ENCODE results near the gene GRID1.

The GRID1 gene

GRCh38 chr10:85922356-85923129, 444.1 kb downstream of the GRID1 start:
- Histone ChIP-seq H3K4me1 (ENCODE audit: control insufficient read depth, low read depth, low read length) (peaks cover 2% of the 10 kb centered on the region), H2BK5ac (ENCODE audit: low read length) (no peak overlapping the region), H2BK120ac (ENCODE audit: low read depth, low read length) (no peak overlapping the region), H3K27me3 (ENCODE audit: insufficient read depth, low read length, poor library complexity) (no peaks in the 10 kb centered on the region), H4K5ac (ENCODE audit: low read length) (no peak overlapping the region), H3K4me2 (ENCODE audit: low read length) (no peak overlapping the region), H2AK5ac (ENCODE audit: low read length) (no peak overlapping the region), H3K4ac (ENCODE audit: low read depth, low read length) (no peak overlapping the region), H3K4me3 (ENCODE audit: low read length) (no peak overlapping the region), H3K79me2 (ENCODE audit: control insufficient read depth, insufficient read depth, low read length) (no peaks in the 10 kb centered on the region), H3K9ac (ENCODE audit: low read length) (no peak overlapping the region), H3K79me1 (ENCODE audit: low read length) (no peaks in the 10 kb centered on the region), H3K36me3 (ENCODE audit: control insufficient read depth, insufficient read depth, low read length) (no peaks in the 10 kb centered on the region), H3K27ac (ENCODE audit: low read depth, low read length) (no peak overlapping the region), H4K8ac (ENCODE audit: low read depth, low read length) (no peak overlapping the region), H2BK15ac (replicated peaks; ENCODE audit: low read depth) (no peak overlapping the region), H3K56ac (ENCODE audit: low read length) (no peak overlapping the region), H3K23ac (ENCODE audit: low read length) (no peak overlapping the region), H3K18ac (ENCODE audit: low read length) (no peak overlapping the region)
- WGBS (ENCODE audit: extremely low coverage, insufficient coverage, low lambda C conversion rate): no CpG with 5 or more reads among the region's 9 CpGs
- no peak for DNase-seq

GRCh38 chr10:85921789-85922188, 444.8 kb downstream of the GRID1 start:
- DNase-seq: no peak
- no peak overlapping the region for H2AK5ac ChIP-seq (ENCODE audit: low read length)
- no peaks in the 10 kb centered on the region for H3K79me2 ChIP-seq (ENCODE audit: control insufficient read depth, insufficient read depth, low read length)
- no peak overlapping the region for H2BK15ac ChIP-seq (replicated peaks; ENCODE audit: low read depth)
- no peaks in the 10 kb centered on the region for H3K36me3 ChIP-seq (ENCODE audit: control insufficient read depth, insufficient read depth, low read length)
- no peak overlapping the region for H4K8ac ChIP-seq (ENCODE audit: low read depth, low read length)
- no peak overlapping the region for H3K56ac ChIP-seq (ENCODE audit: low read length)
- no peak overlapping the region for H3K4me2 ChIP-seq (ENCODE audit: low read length)
- H3K23ac ChIP-seq (ENCODE audit: low read length): no peak overlapping the region
- no peak overlapping the region for H4K5ac ChIP-seq (ENCODE audit: low read length)
- H3K4me1 ChIP-seq (ENCODE audit: control insufficient read depth, low read depth, low read length): peaks cover 2% of the 10 kb centered on the region
- no peak overlapping the region for H3K4ac ChIP-seq (ENCODE audit: low read depth, low read length)
- WGBS (ENCODE audit: extremely low coverage, insufficient coverage, low lambda C conversion rate): no CpG with 5 or more reads among the region's 5 CpGs
- H3K27me3 ChIP-seq (ENCODE audit: insufficient read depth, low read length, poor library complexity): no peaks in the 10 kb centered on the region
- no peak overlapping the region for H3K18ac ChIP-seq (ENCODE audit: low read length)
- no peaks in the 10 kb centered on the region for H3K79me1 ChIP-seq (ENCODE audit: low read length)
- no peak overlapping the region for H2BK5ac ChIP-seq (ENCODE audit: low read length)
- no peak overlapping the region for H3K9ac ChIP-seq (ENCODE audit: low read length)
- no peak overlapping the region for H2BK120ac ChIP-seq (ENCODE audit: low read depth, low read length)
- no peak overlapping the region for H3K4me3 ChIP-seq (ENCODE audit: low read length)
- H3K27ac ChIP-seq (ENCODE audit: low read depth, low read length): no peak overlapping the region

- Histone ChIP-seq H2BK15ac (replicated peaks; ENCODE audit: low read depth) (no peak overlapping the region), H3K4me2 (ENCODE audit: low read length) (no peak overlapping the region), H3K27me3 (ENCODE audit: insufficient read depth, low read length, poor library complexity) (no peaks in the 10 kb centered on the region), H4K5ac (ENCODE audit: low read length) (no peak overlapping the region), H3K23ac (ENCODE audit: low read length) (no peak overlapping the region), H2BK120ac (ENCODE audit: low read depth, low read length) (no peak overlapping the region), H4K8ac (ENCODE audit: low read depth, low read length) (no peak overlapping the region), H3K36me3 (ENCODE audit: control insufficient read depth, insufficient read depth, low read length) (no peaks in the 10 kb centered on the region), H2AK5ac (ENCODE audit: low read length) (no peak overlapping the region), H3K56ac (ENCODE audit: low read length) (no peak overlapping the region), H3K18ac (ENCODE audit: low read length) (no peak overlapping the region), H3K79me1 (ENCODE audit: low read length) (no peaks in the 10 kb centered on the region), H3K9ac (ENCODE audit: low read length) (no peak overlapping the region), H3K79me2 (ENCODE audit: control insufficient read depth, insufficient read depth, low read length) (no peaks in the 10 kb centered on the region), H3K4me1 (ENCODE audit: control insufficient read depth, low read depth, low read length) (peaks cover 10% of the 10 kb centered on the region), H2BK5ac (ENCODE audit: low read length) (no peak overlapping the region), H3K27ac (ENCODE audit: low read depth, low read length) (no peak overlapping the region), H3K4ac (ENCODE audit: low read depth, low read length) (no peak overlapping the region), H3K4me3 (ENCODE audit: low read length) (no peak overlapping the region)
- DNase-seq: no peak
- WGBS (ENCODE audit: extremely low coverage, insufficient coverage, low lambda C conversion rate): no CpG with 5 or more reads among the region's 6 CpGs
Measured at GRCh38 chr10:85920311-85920710, 446.3 kb downstream of the GRID1 start.

GRCh38 chr10:85919491-85920021, 447.0 kb downstream of the GRID1 start:
- Histone ChIP-seq H3K23ac (ENCODE audit: low read length) (no peak overlapping the region), H3K56ac (ENCODE audit: low read length) (no peak overlapping the region), H3K18ac (ENCODE audit: low read length) (no peak overlapping the region), H4K8ac (ENCODE audit: low read depth, low read length) (no peak overlapping the region), H3K4ac (ENCODE audit: low read depth, low read length) (no peak overlapping the region), H2BK15ac (replicated peaks; ENCODE audit: low read depth) (no peak overlapping the region), H2AK5ac (ENCODE audit: low read length) (no peak overlapping the region), H4K5ac (ENCODE audit: low read length) (no peak overlapping the region), H3K79me2 (ENCODE audit: control insufficient read depth, insufficient read depth, low read length) (no peaks in the 10 kb centered on the region), H3K4me2 (ENCODE audit: low read length) (no peak overlapping the region), H2BK120ac (ENCODE audit: low read depth, low read length) (no peak overlapping the region), H3K36me3 (ENCODE audit: control insufficient read depth, insufficient read depth, low read length) (no peaks in the 10 kb centered on the region), H3K79me1 (ENCODE audit: low read length) (no peaks in the 10 kb centered on the region), H3K4me1 (ENCODE audit: control insufficient read depth, low read depth, low read length) (peaks cover 10% of the 10 kb centered on the region), H3K27ac (ENCODE audit: low read depth, low read length) (no peak overlapping the region), H2BK5ac (ENCODE audit: low read length) (no peak overlapping the region), H3K27me3 (ENCODE audit: insufficient read depth, low read length, poor library complexity) (no peaks in the 10 kb centered on the region), H3K9ac (ENCODE audit: low read length) (no peak overlapping the region), H3K4me3 (ENCODE audit: low read length) (no peak overlapping the region)
- DNase-seq: peak; percentile 41
- no CpG with 5 or more reads among the region's 4 CpGs for WGBS (ENCODE audit: extremely low coverage, insufficient coverage, low lambda C conversion rate)

- no peak overlapping the region for H2BK120ac ChIP-seq (ENCODE audit: low read depth, low read length)
- H4K5ac ChIP-seq (ENCODE audit: low read length): no peak overlapping the region
- no peak overlapping the region for H3K9ac ChIP-seq (ENCODE audit: low read length)
- H2BK15ac ChIP-seq (replicated peaks; ENCODE audit: low read depth): no peak overlapping the region
- H3K27me3 ChIP-seq (ENCODE audit: insufficient read depth, low read length, poor library complexity): no peaks in the 10 kb centered on the region
- no peak overlapping the region for H2BK5ac ChIP-seq (ENCODE audit: low read length)
- no peak overlapping the region for H2AK5ac ChIP-seq (ENCODE audit: low read length)
- H3K56ac ChIP-seq (ENCODE audit: low read length): no peak overlapping the region
- H3K4ac ChIP-seq (ENCODE audit: low read depth, low read length): no peak overlapping the region
- no peaks in the 10 kb centered on the region for H3K79me2 ChIP-seq (ENCODE audit: control insufficient read depth, insufficient read depth, low read length)
- no peaks in the 10 kb centered on the region for H3K79me1 ChIP-seq (ENCODE audit: low read length)
- H3K4me3 ChIP-seq (ENCODE audit: low read length): no peak overlapping the region
- H3K4me1 ChIP-seq (ENCODE audit: control insufficient read depth, low read depth, low read length): peaks cover 10% of the 10 kb centered on the region
- no peak overlapping the region for H3K4me2 ChIP-seq (ENCODE audit: low read length)
- H3K36me3 ChIP-seq (ENCODE audit: control insufficient read depth, insufficient read depth, low read length): no peaks in the 10 kb centered on the region
- no peak overlapping the region for H3K27ac ChIP-seq (ENCODE audit: low read depth, low read length)
- H3K18ac ChIP-seq (ENCODE audit: low read length): no peak overlapping the region
- no peak for DNase-seq
- H4K8ac ChIP-seq (ENCODE audit: low read depth, low read length): no peak overlapping the region
- WGBS (ENCODE audit: extremely low coverage, insufficient coverage, low lambda C conversion rate): no CpG with 5 or more reads among the region's 3 CpGs
- H3K23ac ChIP-seq (ENCODE audit: low read length): no peak overlapping the region
Measured at GRCh38 chr10:85918371-85918770, 448.2 kb downstream of the GRID1 start.

- H3K23ac ChIP-seq (ENCODE audit: low read length): no peak overlapping the region
- H2BK15ac ChIP-seq (replicated peaks; ENCODE audit: low read depth): no peak overlapping the region
- no peaks in the 10 kb centered on the region for H3K79me1 ChIP-seq (ENCODE audit: low read length)
- H2BK5ac ChIP-seq (ENCODE audit: low read length): no peak overlapping the region
- H3K4ac ChIP-seq (ENCODE audit: low read depth, low read length): no peak overlapping the region
- H3K18ac ChIP-seq (ENCODE audit: low read length): no peak overlapping the region
- peaks cover 10% of the 10 kb centered on the region for H3K4me1 ChIP-seq (ENCODE audit: control insufficient read depth, low read depth, low read length)
- no peak overlapping the region for H2BK120ac ChIP-seq (ENCODE audit: low read depth, low read length)
- no peak overlapping the region for H3K9ac ChIP-seq (ENCODE audit: low read length)
- no peaks in the 10 kb centered on the region for H3K27me3 ChIP-seq (ENCODE audit: insufficient read depth, low read length, poor library complexity)
- H3K56ac ChIP-seq (ENCODE audit: low read length): no peak overlapping the region
- no peak overlapping the region for H3K4me3 ChIP-seq (ENCODE audit: low read length)
- DNase-seq: no peak
- H3K36me3 ChIP-seq (ENCODE audit: control insufficient read depth, insufficient read depth, low read length): no peaks in the 10 kb centered on the region
- no peak overlapping the region for H4K5ac ChIP-seq (ENCODE audit: low read length)
- H3K4me2 ChIP-seq (ENCODE audit: low read length): no peak overlapping the region
- H3K79me2 ChIP-seq (ENCODE audit: control insufficient read depth, insufficient read depth, low read length): no peaks in the 10 kb centered on the region
- H3K27ac ChIP-seq (ENCODE audit: low read depth, low read length): no peak overlapping the region
- no peak overlapping the region for H2AK5ac ChIP-seq (ENCODE audit: low read length)
- H4K8ac ChIP-seq (ENCODE audit: low read depth, low read length): no peak overlapping the region
- no CpG with 5 or more reads among the region's 4 CpGs for WGBS (ENCODE audit: extremely low coverage, insufficient coverage, low lambda C conversion rate)
Measured at GRCh38 chr10:85917601-85918000, 449.0 kb downstream of the GRID1 start.
